GM19238 (cell line): ENCODE data around the gene ADGRF5.

ENCODE experiments used
- DNase-seq: peaks from one replicate; pipeline ENCODE4 v3.0.0; 2011; ENCODE audit warnings: low spot score; ENCODE audit not compliant: insufficient read length

ADGRF5 gene

GRCh38 chr6:46921731-46922130 lies at the start of gene ADGRF5:
ADGRF5 (minus strand) TSS chr6:46921938; CDS start chr6:46906762, 15,176 bp downstream.
- DNase-seq, result no peak

GRCh38 chr6:46969206-46969605 lies 47.5 kb upstream of the ADGRF5 start:
- no peak for DNase-seq

GRCh38 chr6:46967826-46968349 lies 46.1 kb upstream of the ADGRF5 start:
- no peak for DNase-seq

- DNase-seq, result no peak
Observed at GRCh38 chr6:46964716-46965519, 43.2 kb upstream of the ADGRF5 start.

- no peak for DNase-seq
Observed at GRCh38 chr6:46963626-46964025, 41.9 kb upstream of the ADGRF5 start.

- no peak for DNase-seq
Observed at GRCh38 chr6:46963039-46963438, 41.3 kb upstream of the ADGRF5 start.

GRCh38 chr6:46961711-46962110 lies 40.0 kb upstream of the ADGRF5 start:
- DNase-seq, result no peak

GRCh38 chr6:46961232-46961631 lies 39.5 kb upstream of the ADGRF5 start:
- no peak for DNase-seq

- no peak for DNase-seq
Observed at GRCh38 chr6:46959419-46959818, 37.7 kb upstream of the ADGRF5 start.

GRCh38 chr6:46956409-46956808 lies 34.7 kb upstream of the ADGRF5 start:
- no peak for DNase-seq

- DNase-seq, result no peak
Observed at GRCh38 chr6:46954837-46955451, 33.2 kb upstream of the ADGRF5 start.

- DNase-seq, result no peak
Observed at GRCh38 chr6:46953921-46954320, 32.2 kb upstream of the ADGRF5 start.

GRCh38 chr6:46949632-46950280 lies 28.0 kb upstream of the ADGRF5 start:
- no peak for DNase-seq

GRCh38 chr6:46948699-46949098 lies 27.0 kb upstream of the ADGRF5 start:
- no peak for DNase-seq

- DNase-seq, result no peak
Observed at GRCh38 chr6:46947497-46947896, 25.8 kb upstream of the ADGRF5 start.

- DNase-seq, result no peak
Observed at GRCh38 chr6:46940433-46941226, 18.9 kb upstream of the ADGRF5 start.

- DNase-seq, result no peak
Observed at GRCh38 chr6:46937642-46938041, 15.9 kb upstream of the ADGRF5 start.

GRCh38 chr6:46935687-46936086 lies 13.9 kb upstream of the ADGRF5 start:
- DNase-seq, result no peak

- no peak for DNase-seq
Observed at GRCh38 chr6:46933751-46934150, 12.0 kb upstream of the ADGRF5 start.

GRCh38 chr6:46932526-46933319 lies 11.0 kb upstream of the ADGRF5 start:
- no peak for DNase-seq

- no peak for DNase-seq
Observed at GRCh38 chr6:46931416-46931815, 9.7 kb upstream of the ADGRF5 start.
